GM10847 (cell line): ENCODE measurements around the gene TACR2.

ENCODE experiments used
- POLR2A ChIP-seq: IDR thresholded peaks from 2 replicates; pipeline ENCODE4 v1.6.1; 2011; ENCODE audit not compliant: insufficient read length; ENCODE audit errors: extremely low read depth

The TACR2 gene

DNA sequence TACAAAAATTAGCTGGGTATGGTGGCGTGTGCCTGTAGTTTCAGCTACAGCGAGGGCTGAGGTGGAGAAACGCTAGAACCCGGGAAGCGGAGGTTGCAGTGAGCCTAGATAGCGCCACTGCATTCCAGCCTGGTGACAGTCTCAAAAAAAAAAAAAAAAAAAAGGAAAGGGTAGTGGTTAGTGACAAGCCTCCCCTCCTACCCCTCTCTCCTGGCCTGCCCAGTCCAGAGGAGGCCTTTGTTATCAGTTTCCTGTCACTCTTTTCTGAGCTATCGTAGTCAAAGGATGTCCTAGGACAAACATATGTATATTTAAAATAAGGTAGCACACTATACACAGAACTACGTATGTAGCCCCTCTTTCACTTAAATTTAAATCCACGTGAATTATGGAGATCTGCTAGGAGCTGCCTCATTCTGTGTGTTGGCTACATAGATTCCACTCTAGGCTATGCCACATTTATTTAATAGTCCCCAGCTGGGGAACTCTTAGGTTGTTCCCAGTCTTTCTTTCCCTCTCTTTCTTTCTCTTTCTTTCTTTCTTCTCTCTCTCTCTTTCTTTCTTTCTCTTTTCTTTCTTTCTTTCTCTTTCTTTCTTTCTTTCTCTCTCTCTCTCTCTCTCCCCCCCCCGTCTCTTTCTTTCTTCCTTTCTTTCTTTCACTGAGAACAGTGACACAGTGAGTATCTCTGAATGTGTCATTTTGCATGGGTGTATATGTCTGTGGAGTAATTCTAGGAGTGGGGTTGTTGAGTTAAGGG, 38.5 kb upstream of the TACR2 start:
- no peak for TF ChIP-seq POLR2A

DNA sequence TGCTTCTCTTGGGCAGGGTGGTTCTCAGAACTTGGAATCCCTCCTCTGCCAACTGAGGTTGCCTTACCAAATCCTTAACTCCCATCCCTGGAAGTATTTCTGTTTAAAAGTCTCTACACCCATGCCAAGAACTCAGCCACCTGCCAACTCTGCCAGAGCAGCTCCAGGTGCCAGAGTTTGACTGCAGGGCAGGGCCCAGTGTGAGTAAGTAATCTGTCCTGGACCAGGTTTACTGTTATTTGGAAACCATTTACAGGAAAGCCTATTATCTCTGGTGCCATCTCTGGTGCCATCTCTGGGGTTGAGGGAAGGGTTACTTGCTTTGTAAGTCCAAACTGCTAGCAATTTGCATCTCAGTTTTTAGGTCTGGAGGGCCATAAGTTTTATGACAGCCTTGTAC, 37.1 kb upstream of the TACR2 start:
- no peak for TF ChIP-seq POLR2A

- no peak for TF ChIP-seq POLR2A
These were observed 36.1 kb upstream of the TACR2 start for GRCh38 chr10:69452676-69453415.

DNA sequence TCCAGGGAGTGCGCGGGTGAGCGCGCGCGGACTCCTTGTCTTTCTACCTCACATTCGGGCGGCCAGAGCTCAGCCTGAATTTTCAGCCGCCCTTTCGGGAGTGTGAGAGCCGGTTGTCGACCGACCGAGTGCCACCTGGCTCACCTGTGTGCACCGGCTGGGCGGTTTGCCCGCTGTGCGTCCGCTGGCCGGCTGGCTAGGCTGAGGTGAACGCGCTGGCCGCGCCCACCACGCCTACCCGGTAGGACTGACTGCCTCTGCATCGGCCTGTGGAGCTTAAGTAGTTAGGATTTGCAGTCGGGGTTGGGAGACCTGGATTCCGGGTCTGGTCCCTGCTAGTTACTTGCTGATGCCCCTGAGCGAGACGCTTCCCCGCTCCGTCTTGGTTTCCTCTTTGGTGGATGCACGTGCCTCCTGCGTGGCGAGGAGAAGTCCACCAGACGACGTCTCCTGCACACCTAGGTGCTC, 35.1 kb upstream of the TACR2 start:
- no peak for TF ChIP-seq POLR2A

- no peak for TF ChIP-seq POLR2A
These were observed 34.6 kb upstream of the TACR2 start, which contains the start of gene TSPAN15 for GRCh38 chr10:69451209-69451783. TSPAN15 (plus strand) TSS chr10:69451465; CDS start chr10:69451595, 130 bp downstream.

GRCh38 chr10:69449841-69450240, 33.1 kb upstream of the TACR2 start:
- no peak for TF ChIP-seq POLR2A

DNA sequence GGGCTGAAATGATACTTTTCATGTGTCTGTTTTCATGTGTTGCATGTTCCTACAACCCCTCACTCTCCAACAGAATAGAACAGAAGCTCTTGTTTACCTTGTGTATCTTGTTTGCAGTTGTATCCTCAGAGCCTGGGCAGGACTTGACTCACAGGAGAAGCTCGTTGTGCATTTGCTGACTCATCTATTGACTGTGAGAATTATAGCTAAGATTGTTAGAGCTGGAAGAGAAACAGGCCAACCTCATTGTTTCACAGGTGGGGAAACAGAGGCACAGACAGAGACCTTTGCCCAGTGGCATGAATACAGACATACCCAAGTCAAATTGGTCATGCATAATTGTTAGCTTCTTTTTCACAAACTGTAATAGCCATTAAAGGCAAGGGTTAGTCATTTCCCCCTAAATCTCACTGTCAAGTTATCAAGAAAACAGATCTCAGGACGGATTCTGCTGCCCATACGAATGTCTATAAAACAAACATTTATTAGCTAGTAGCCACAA, 30.0 kb upstream of the TACR2 start:
- no peak for TF ChIP-seq POLR2A

GRCh38 chr10:69446229-69446628, 29.5 kb upstream of the TACR2 start:
- no peak for TF ChIP-seq POLR2A

DNA sequence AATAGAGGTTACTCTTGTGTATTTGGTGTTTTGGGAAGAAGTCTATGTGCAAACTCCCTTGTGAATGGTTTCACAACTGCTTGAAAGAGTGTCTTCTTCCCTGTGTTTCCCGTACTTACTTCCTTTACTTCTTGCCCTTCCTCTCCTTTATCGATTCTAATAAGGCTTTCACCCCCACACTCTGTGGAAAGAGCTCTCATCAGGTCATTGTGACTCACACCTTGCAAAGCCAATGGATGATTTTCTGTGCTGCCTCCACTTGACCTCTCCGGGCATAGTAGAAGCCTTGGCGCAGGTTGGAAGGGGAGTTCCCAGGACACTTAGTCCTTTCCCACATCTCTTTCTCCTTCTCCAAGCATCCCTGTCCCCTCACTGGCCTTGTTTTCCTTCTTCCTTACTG, 28.3 kb upstream of the TACR2 start:
- no peak for TF ChIP-seq POLR2A

DNA sequence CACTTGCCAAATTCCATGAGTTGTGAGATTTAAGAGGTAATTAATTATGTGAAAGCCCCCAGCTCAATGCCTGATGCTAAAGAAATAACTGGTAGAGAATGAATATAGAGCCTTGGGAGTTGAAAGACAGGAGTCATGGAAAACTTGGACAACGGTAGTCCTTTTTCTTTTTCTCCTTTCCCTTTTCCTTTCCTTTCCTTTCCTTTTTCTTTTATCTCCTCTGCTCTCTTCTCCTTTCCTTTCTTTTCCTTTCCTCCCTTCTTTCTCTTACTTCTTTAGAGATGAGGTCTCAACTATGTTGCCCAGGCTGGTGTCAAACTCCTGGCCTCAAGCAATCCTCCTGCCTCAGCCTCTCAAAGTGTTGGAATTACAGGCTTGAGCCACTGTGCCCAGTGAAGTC, 26.6 kb upstream of the TACR2 start:
- no peak for TF ChIP-seq POLR2A

- no peak for TF ChIP-seq POLR2A
These were observed 23.2 kb upstream of the TACR2 start for GRCh38 chr10:69439813-69440506.

DNA sequence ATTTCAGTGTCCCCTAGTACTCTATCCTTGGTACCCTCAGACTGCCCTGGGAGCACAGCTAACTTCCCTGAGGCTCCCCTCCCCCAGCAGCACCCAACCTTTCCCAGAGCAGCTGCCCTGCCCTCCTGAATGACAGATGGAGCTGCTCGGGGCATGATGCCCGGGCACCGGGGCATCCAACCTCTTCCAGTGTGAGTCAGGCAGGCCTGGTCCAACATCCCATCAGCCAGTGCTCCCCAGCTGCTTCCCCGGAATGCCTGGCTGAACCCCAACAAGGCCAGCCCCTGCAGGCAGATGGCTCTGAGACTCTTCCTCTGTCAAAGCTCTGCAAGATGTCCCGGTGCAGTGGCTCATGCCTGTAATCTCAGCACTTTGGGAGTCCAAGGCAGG, 22.6 kb upstream of the TACR2 start:
- TF ChIP-seq POLR2A = no peak

- no peak for TF ChIP-seq POLR2A
These were observed 22.0 kb upstream of the TACR2 start for GRCh38 chr10:69438536-69439349.

DNA sequence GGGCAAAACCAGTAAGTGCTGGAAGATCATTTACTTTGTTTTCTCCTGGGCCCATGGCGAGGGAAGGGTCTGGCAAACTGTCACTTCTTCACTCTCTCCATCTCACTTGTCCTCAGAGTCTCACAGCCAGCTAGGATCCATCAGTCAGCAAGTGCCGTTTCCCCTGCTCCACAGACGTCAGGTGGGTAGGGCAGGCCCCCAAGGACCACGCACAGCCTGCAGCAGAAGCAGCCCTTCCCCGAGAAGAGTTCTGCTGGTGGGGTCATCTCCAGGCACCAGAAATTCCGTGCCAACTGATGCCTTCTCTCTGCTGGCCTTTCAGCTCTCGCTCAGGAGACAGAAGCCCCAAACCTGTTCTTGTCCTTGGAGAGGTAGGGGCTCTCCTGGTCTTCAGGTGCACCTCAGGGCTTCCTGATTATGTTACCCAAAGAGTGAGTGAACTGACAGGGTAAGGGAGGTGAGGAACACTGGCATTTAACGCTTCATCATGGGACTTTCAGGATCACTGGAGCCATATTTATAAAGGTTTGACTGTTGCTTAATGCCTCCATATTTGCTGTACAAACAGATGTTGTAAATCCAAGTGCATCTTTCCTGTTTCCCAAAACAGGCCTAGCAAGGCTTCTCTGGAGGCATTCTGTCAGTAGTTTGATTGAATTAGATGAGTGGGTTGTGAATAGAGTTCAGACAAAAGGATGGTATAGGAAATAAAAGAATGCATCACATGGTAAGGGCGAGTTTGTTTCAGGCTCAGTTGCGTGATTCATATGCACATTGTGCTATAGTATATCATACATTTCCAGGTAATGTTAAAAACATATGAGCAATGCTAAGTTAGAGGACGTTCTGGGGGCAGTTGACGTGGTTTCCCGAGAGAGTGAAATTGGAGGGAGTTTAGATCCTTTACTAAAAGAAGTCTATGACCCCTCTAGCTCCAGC, 20.9 kb upstream of the TACR2 start:
- TF ChIP-seq POLR2A = no peak
